Measurements from ENCODE around the gene ACSL5. TPM values are rescaled to one million over a fixed set of nuclear protein-coding genes. Genes with fewer than 3 reads are reported as not detected.
A peak's percentile ranks its signal among the peaks of the same experiment; 100 is the strongest.

Gene ACSL5
- total and polyA plus RNA-seq, 2 experiments from 2014 or later, result not detected

DNA sequence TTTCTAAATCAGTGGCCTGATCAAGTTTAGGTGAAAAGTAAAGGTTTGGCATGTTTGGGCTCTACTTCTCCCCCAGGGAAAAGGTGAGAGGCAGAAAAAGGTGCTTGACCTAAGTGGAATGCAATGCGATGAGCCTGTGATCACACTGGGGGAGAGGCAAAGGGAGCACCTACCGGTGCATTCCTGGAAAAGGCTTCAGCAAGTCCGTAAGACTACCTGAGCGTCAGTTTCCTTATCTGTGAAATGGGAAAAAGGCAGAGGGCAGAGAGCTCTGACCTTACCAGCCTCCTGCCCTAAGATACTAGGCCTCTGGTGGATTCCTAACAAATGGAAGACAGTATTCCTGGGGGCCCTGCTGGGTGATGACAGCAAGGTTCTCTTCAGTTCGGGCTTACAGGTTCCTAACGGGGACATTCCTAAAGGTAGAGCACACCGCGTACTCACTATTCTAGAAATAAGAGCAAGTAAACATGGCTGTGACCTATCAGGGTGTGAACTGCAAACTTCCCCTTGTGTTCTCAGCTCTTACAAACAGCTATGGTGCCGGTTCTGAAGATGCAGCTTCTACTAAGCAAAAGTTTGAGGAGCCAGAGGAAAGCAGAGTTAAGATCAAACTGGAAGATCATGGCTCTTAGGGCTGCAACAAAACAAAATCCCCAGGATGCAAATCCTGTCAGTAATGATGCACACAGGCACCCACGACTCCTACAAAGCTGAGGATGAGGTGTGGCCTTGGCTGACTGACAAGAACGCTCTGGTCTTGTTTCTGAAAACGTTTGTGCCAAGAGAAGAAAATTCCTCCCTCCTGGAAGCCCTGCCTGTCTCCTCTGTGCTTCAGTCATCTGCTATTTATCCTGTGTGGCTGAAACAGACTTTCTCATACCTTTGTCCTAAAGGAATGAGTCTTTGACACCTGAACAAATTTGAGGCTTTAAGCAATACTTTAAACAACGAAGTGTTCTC lies 13.3 kb upstream of the ACSL5 start:
- TF ChIP-seq CTCF (IDR thresholded peaks at IDR 0.05; ENCODE audit: low read depth, low read length), result no peak
- DNase-seq (ENCODE audit: low read depth in 1 of 2, low spot score in 1 of 2), result peak in 1 of 2 donors; percentile 61

DNA sequence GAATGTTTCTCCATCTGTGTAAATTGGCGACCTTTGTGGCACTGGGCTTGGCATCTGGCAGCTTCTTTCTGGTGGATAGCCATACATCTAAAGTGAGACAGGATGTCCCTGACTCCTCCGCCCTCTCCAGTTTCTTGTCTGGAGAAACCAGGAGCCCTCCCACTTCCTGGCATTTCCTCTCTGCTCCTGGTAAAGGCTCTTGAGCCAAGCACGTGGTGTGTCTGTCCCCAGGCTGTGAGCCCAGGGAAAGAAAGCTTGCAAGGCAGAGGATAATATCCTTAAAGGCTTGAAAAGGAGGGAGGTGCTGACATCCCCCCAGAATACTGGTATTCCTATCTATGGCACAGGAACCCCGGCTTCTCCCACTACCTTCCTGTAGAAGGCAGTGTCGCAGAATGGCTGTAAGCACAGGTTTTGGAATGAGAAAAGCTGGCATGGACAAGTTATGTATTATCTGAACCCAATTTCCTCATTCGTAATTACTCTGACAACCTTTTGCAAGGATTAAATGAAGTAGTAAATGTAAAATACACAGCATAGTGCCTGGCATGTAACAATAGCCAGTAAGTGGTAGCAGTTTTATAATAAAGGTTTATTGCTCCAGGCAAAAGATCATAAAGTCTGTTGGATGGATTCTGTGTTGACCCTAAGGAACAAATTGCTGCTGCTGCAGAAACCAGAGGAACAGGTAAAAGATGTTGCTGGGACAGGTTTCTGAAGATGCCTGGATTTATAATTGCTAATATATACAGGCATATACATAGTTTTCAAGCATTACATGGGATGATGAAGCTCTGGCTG lies 11.8 kb upstream of the ACSL5 start:
- TF ChIP-seq CTCF (IDR thresholded peaks at IDR 0.05; ENCODE audit: low read depth, low read length), result peak; percentile 19
- peak; percentile 35 to 85 for DNase-seq (ENCODE audit: low read depth in 1 of 2, low spot score in 1 of 2)
- no peak overlapping the region for H3K27ac ChIP-seq
- no peaks in the 10 kb centered on the region for H3K36me3 ChIP-seq
- no peak overlapping the region for H3K4me3 ChIP-seq
- H3K9me3 ChIP-seq (ENCODE audit: low read depth), result no peaks in the 10 kb centered on the region
- H3K27me3 ChIP-seq, result peaks cover 4% of the 10 kb centered on the region
- H3K4me1 ChIP-seq (ENCODE audit: low read depth), result peaks cover 4% of the 10 kb centered on the region

More for the DNA sequence above, 13.3 kb upstream of the ACSL5 start:
- H3K4me1 ChIP-seq (ENCODE audit: low read depth), result peaks cover 4% of the 10 kb centered on the region
- no peak overlapping the region for H3K4me3 ChIP-seq
- H3K27ac ChIP-seq, result no peak overlapping the region
- H3K36me3 ChIP-seq, result no peaks in the 10 kb centered on the region
- H3K27me3 ChIP-seq, result peaks cover 4% of the 10 kb centered on the region
- no peaks in the 10 kb centered on the region for H3K9me3 ChIP-seq (ENCODE audit: low read depth)

DNA sequence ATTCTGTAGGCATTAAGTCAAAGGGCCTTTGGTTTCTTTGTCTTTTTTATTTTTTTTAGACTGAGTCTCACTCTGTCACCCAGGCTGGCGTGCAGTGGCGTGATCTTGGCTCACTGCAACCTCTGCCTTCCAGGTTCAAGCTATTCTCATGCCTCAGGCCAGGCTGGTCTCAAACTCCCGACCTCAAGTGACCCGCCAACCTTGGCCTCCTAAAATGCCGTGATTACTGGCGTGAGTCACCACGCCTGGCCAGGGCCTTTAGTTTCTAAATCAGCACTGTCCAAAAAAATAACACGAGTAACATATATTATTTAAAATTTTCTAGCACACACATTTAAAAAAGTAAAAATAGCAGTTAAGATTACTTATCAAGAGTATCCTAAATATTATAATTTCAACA lies 11.1 kb upstream of the ACSL5 start:
- Histone ChIP-seq H3K27me3 (peaks cover 4% of the 10 kb centered on the region), H3K4me1 (ENCODE audit: low read depth) (peaks cover 4% of the 10 kb centered on the region), H3K27ac (no peak overlapping the region), H3K4me3 (no peak overlapping the region), H3K36me3 (no peaks in the 10 kb centered on the region), H3K9me3 (ENCODE audit: low read depth) (no peaks in the 10 kb centered on the region)
- DNase-seq (ENCODE audit: low read depth in 1 of 2, low spot score in 1 of 2), result peak in 1 of 2 donors; percentile 41
- TF ChIP-seq CTCF (IDR thresholded peaks at IDR 0.05; ENCODE audit: low read depth, low read length), result no peak

GRCh38 chr10:112363696-112364688 lies 9.9 kb upstream of the ACSL5 start:
- H3K4me1 ChIP-seq (ENCODE audit: low read depth), result peaks cover 4% of the 10 kb centered on the region

More at GRCh38 chr10:112363696-112364688, 9.9 kb upstream of the ACSL5 start:
- TF ChIP-seq CTCF (IDR thresholded peaks at IDR 0.05; ENCODE audit: low read depth, low read length), result no peak
- no peaks in the 10 kb centered on the region for H3K36me3 ChIP-seq
- peak in 1 of 2 donors; percentile 11 for DNase-seq (ENCODE audit: low read depth in 1 of 2, low spot score in 1 of 2)
- peaks cover 4% of the 10 kb centered on the region for H3K27me3 ChIP-seq
- no peak overlapping the region for H3K27ac ChIP-seq
- H3K9me3 ChIP-seq (ENCODE audit: low read depth), result no peaks in the 10 kb centered on the region
- no peak overlapping the region for H3K4me3 ChIP-seq

Data from cardiac muscle cell (in vitro differentiated cells and primary cell).